ENCODE results near the gene NBAS. TPM values are rescaled to one million over a fixed set of nuclear protein-coding genes. Genes with fewer than 3 reads are reported as not detected.

NBAS gene
- polyA plus RNA-seq, 1 of the 3 experiments (the other 2 are of a cell fraction) = 12.0 TPM

DNA sequence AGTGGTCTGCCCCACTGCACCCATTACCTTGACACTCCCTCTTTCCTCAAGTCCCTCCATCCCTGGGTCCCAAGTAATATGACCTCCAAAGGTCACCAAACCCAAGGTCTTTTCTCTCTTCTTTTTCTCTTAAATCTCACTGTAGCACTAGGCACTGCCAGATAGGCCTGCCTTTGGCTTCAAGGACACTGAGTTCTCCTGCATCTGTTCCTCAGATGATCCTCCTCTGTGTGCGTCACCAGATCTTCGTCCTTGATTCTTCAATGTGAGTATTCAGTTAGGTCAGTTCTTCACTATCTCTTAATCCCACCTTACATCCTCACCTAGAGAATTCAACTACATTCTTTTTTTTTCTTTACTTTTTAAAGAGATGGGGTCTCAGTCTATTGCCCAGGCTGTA is 249.2 kb downstream of the NBAS start:
- POLR2A ChIA-PET = no interaction called here
- no peaks in the 10 kb centered on the region for H4K20me1 ChIP-seq (ENCODE audit: insufficient read depth)
- H2AFZ ChIP-seq (ENCODE audit: low read depth) = no peak overlapping the region
- peaks cover 3 to 14% of the 10 kb centered on the region in 2 experiments for H3K36me3 ChIP-seq (replicated peaks in 1 of 2; ENCODE audit: control insufficient read depth in 1 of 2, insufficient read depth in 2 of 2, low read length in 1 of 2)
- H3K27ac ChIP-seq (ENCODE audit: low read depth in 2 of 2, low read length in 1 of 2) = no peak overlapping the region
- CTCF ChIA-PET = interaction anchor here (0.9 kb wide), 1 partner anchor 9 kb away, joined by 3 read pairs; no protein-coding TSS in a partner anchor
- H3K9ac ChIP-seq = no peak overlapping the region
- no peak overlapping the region for H3K4me2 ChIP-seq
- no peaks in the 10 kb centered on the region for H3K9me2 ChIP-seq
- TF ChIP-seq IRF3 (IDR thresholded peaks at IDR 0.05; ENCODE audit: low read depth, low read length) (no peak), RAD21 (IDR thresholded peaks at IDR 0.05; ENCODE audit: low read length) (no peak), SMC3 (IDR thresholded peaks at IDR 0.05; ENCODE audit: low read depth, low read length) (no peak), RCOR1 (IDR thresholded peaks at IDR 0.05; ENCODE audit: low read length) (no peak)
- WGBS (ENCODE audit: low lambda C conversion rate) = 97% methylated on average over 2 of the region's 2 CpGs
- H3K9me3 ChIP-seq = no peaks in the 10 kb centered on the region
- DNase-seq = no peak
- H3K4me3 ChIP-seq (ENCODE audit: low read depth in 2 of 2, low read length in 1 of 2) = no peak overlapping the region
- no peaks in the 10 kb centered on the region for H3K79me2 ChIP-seq (ENCODE audit: insufficient read depth)
- H3K27me3 ChIP-seq (ENCODE audit: insufficient read depth) = no peaks in the 10 kb centered on the region
- H3F3A ChIP-seq (replicated peaks; ENCODE audit: insufficient read depth) = no peaks in the 10 kb centered on the region
- no peaks in the 10 kb centered on the region for H3K4me1 ChIP-seq (ENCODE audit: control insufficient read depth in 1 of 2, insufficient read depth in 2 of 2, low read depth in 1 of 2, low read length in 1 of 2)

DNA sequence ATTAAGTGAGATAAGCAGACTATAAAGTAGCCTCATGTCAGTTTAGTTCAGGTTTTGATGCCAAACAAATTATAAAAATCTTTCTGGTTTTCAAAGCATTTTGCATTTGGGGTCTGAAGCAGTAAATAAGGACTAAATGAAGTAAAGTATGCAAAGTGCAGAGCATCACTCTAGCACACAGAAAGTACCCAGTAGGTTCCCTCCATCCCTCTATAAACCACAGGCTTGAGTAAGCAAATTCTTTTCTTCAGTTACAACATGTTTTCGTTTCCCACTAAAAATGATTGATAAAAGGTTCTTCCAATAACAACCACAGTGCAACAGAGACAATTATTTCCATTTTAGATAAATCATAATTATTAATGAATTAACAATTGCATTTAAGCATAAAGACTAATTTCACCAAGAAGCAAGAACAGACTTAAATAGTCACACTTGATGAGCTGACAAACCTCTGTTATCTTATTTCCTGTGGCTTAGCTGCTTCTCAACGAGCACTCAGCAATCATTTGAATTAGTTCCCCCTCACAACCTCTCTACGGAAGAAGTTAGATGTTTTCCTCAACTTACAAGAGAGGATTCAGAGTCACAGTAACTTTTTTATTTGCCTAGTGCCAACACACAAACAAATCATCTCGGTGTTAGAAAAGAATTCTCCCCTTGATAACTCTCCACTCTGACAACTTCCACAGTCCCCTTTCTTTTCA is 249.8 kb downstream of the NBAS start:
- Histone ChIP-seq H3K27ac (ENCODE audit: low read depth in 2 of 2, low read length in 1 of 2) (no peak overlapping the region), H3K27me3 (ENCODE audit: insufficient read depth) (no peaks in the 10 kb centered on the region), H3K9ac (no peak overlapping the region), H3K4me3 (ENCODE audit: low read depth in 2 of 2, low read length in 1 of 2) (no peak overlapping the region), H3K36me3 (replicated peaks in 1 of 2; ENCODE audit: control insufficient read depth in 1 of 2, insufficient read depth in 2 of 2, low read length in 1 of 2) (peaks cover 8 to 17% of the 10 kb centered on the region in 2 experiments), H2AFZ (ENCODE audit: low read depth) (no peak overlapping the region), H3K9me3 (no peaks in the 10 kb centered on the region), H3K4me1 (ENCODE audit: control insufficient read depth in 1 of 2, insufficient read depth in 2 of 2, low read depth in 1 of 2, low read length in 1 of 2) (no peaks in the 10 kb centered on the region), H4K20me1 (ENCODE audit: insufficient read depth) (no peaks in the 10 kb centered on the region), H3K79me2 (ENCODE audit: insufficient read depth) (no peaks in the 10 kb centered on the region), H3K9me2 (no peaks in the 10 kb centered on the region), H3F3A (replicated peaks; ENCODE audit: insufficient read depth) (no peaks in the 10 kb centered on the region), H3K4me2 (no peak overlapping the region)
- WGBS (ENCODE audit: low lambda C conversion rate) = 94% methylated on average over 4 of the region's 4 CpGs
- DNase-seq = no peak
- CTCF ChIA-PET = interaction anchor here (1.0 kb wide), 1 partner anchor 45 kb away, joined by 4 read pairs; no protein-coding TSS in a partner anchor
- POLR2A ChIA-PET = no interaction called here
- TF ChIP-seq SMC3 (IDR thresholded peaks at IDR 0.05; ENCODE audit: low read depth, low read length) (no peak), REST (IDR thresholded peaks at IDR 0.05; ENCODE audit: low read depth, low read length) (no peak)

Data from SK-N-SH (cell line).